Tibial nerve (tissue), 4 donors: Measurements from ENCODE around the gene EID3. TPM values are rescaled to one million over a fixed set of nuclear protein-coding genes. Genes with fewer than 3 reads are reported as not detected.

ENCODE experiments used
- DNase-seq, 2 donors: peaks; one replicate each; pipeline ENCODE4 v3.0.0-alpha.2; 2019; ENCODE audit warnings: low spot score in 2 of 2
- H3K27ac ChIP-seq, 4 donors: fragments of 200-600 bp; sonication (generic) in 3 of 4; one replicate each; pipeline ENCODE4 v1.5.1; 2017 to 2019; ENCODE audit warnings: mild to moderate bottlenecking in 1 of 4
- H3K27me3 ChIP-seq, 2 donors: fragments of 200-600 bp; sonication (generic) in 1 of 2; one replicate each; pipeline versions ENCODE4 v1.5.1 to v1.6.0; 2017 to 2019
- H3K36me3 ChIP-seq, 3 donors: fragments of 200-600 bp; sonication (generic); one replicate each; pipeline ENCODE4 v1.5.1; 2018 to 2019
- H3K4me1 ChIP-seq, 4 donors: fragments of 200-600 bp; sonication (generic) in 3 of 4; one replicate each; pipeline ENCODE4 v1.5.1; 2017 to 2019
- H3K4me3 ChIP-seq, 4 donors: fragments of 200-600 bp; sonication (generic) in 3 of 4; one replicate each; pipeline ENCODE4 v1.5.1; 2017 to 2019; ENCODE audit warnings: mild to moderate bottlenecking in 1 of 4, moderate library complexity in 1 of 4
- H3K9me3 ChIP-seq, 4 donors: fragments of 200-600 bp; sonication (generic) in 3 of 4; one replicate each; pipeline ENCODE4 v1.5.1; 2017 to 2019
- CTCF ChIP-seq, 5 experiments: fragments of 200-600 bp in 3 of 5; fragments of 450-650 bp in 2 of 5; sonication (generic) in 3 of 5; IDR thresholded peaks; one replicate each; pipeline ENCODE4 v1.5.1; 2016 to 2019; ENCODE audit warnings: antibody characterized with exemption in 5 of 5, mild to moderate bottlenecking in 3 of 5, moderate library complexity in 2 of 5
- EP300 ChIP-seq, 2 donors: sonication (generic); formaldehyde crosslinking; IDR thresholded peaks; one replicate each; pipeline ENCODE4 v1.6.1; 2017; ENCODE audit warnings: antibody characterized with exemption in 2 of 2, mild to moderate bottlenecking in 1 of 2
- POLR2A ChIP-seq, 2 donors: fragments of 450-650 bp; IDR thresholded peaks; one replicate each; pipeline ENCODE4 v1.6.1; 2017; ENCODE audit warnings: antibody characterized with exemption in 2 of 2, mild to moderate bottlenecking in 2 of 2, moderate library complexity in 2 of 2
- WGBS, 2 donors: methylation state at CpG; one replicate each; pipeline ENCODE4 v1.1.5; 2018; 5-methylcytosine and 5-hydroxymethylcytosine counted together
- total RNA-seq, 4 donors: library from RNA; depleted of rRNA; stranded (reverse); fragments of >200 nt; gene quantifications; one replicate each; pipeline ENCODE4 v1.1.0, GENCODE V29; 2016

EID3 gene
- total RNA-seq, 4 donors from 2014 or later, result 9.6 to 13.2 (median 10.0) TPM

GRCh38 chr12:104352106-104352713, 48.7 kb downstream of the EID3 start:
- TF ChIP-seq EP300 (IDR thresholded peaks at IDR 0.05), result no peak
- no peak for TF ChIP-seq CTCF (IDR thresholded peaks at IDR 0.05)
- no peak for TF ChIP-seq POLR2A (IDR thresholded peaks at IDR 0.05)
- WGBS, 2 donors, result 88 to 91% methylated on average over 3 of the region's 3 CpGs
- Histone ChIP-seq H3K27ac (no peak overlapping the region), H3K36me3 (peaks cover 0 to 64% (median 17%) of the 10 kb centered on the region in 3 donors), H3K4me3 (no peak overlapping the region), H3K4me1 (no peaks in the 10 kb centered on the region), H3K27me3 (no peaks in the 10 kb centered on the region), H3K9me3 (no peaks in the 10 kb centered on the region)
- no peak for DNase-seq

DNA sequence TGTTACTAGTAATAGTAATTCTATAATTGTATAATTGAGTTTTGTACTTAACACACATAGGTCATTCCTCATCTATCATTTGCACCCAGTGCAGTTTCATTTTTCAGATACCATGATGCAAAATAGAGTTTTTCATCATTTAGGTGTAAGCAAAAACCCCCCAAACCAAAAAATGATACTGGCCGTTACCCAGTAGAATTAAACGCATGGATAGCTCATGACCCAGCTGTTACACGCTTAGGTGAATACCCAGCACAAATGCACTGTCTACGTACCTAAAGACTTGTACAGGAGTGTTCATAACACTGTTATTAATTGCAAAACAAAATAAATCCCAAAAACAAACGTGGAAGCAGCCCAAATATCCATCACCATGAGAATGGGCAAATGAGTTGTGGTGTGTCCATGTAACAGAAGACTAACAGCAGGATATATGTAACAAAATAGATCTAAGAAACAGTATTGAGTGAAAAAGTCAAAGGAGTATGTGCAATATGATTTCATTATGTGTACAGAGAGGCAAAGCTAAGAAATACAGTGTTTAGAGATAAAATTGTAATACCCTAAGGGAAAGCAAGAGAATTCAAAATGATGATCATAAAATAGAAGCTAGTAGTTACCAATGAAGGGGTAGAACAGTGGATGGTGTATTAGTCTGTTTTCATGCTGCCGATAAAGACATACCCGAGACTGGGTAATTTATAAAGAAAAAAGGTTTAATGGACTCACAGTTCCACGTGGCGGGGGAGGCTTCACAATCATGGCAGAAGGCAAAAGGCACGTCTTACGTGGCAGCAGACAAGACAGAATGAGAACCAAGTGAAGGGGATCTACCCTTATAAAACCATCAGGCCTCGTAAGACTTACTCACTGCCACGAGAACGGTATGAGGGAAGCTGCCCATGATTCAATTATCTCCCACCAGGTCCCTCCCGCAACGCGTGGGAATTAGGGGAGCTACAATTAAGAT, 49.8 kb downstream of the EID3 start:
- DNase-seq, result no peak
- H3K9me3 ChIP-seq, result no peaks in the 10 kb centered on the region
- H3K36me3 ChIP-seq, result peaks cover 0 to 53% (median 16%) of the 10 kb centered on the region in 3 donors
- H3K27ac ChIP-seq, result no peak overlapping the region
- WGBS, 2 donors, result 88 to 93% methylated on average over 17 of the region's 17 CpGs
- H3K4me1 ChIP-seq, result no peaks in the 10 kb centered on the region
- no peak overlapping the region for H3K4me3 ChIP-seq
- TF ChIP-seq CTCF (IDR thresholded peaks at IDR 0.05) (no peak), POLR2A (IDR thresholded peaks at IDR 0.05) (no peak), EP300 (IDR thresholded peaks at IDR 0.05) (no peak)
- H3K27me3 ChIP-seq, result no peaks in the 10 kb centered on the region

DNA sequence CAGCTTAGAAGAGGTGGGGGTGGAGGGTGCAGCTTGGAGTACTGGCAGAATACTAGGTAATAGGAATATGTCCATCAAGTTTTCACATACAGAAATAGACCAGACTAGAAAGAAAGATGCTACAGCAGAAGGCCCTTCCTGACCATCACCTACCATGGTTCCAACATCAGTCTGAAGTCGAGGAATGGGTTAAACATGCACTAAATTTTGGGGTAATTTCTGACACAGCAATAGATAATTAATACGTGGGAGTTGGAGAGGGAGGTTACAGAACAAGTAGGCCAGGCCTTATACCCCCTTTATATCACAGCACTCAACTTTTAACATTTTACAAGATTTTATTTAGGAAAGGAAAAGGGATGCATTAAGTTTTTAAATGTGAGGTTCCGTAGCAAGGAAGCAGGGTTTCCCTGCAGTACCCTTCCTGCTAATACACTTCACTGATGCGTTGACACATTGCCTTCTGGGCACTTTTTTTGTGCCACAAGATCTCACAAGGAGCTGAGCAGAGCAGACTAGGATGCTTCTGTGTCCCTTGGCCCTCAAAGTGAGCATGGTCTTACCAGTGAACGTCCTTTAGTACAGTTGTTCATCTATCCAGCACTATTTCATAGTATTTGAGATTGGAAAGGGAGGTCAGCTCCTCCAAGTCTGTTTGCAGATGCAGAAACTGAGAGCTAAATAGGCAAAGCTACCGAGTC, 50.8 kb downstream of the EID3 start:
- H3K9me3 ChIP-seq, result no peaks in the 10 kb centered on the region
- H3K27ac ChIP-seq, result no peak overlapping the region
- no peak for DNase-seq
- 80 to 86% methylated on average over 6 of the region's 6 CpGs for WGBS, 2 donors
- H3K4me3 ChIP-seq, result no peak overlapping the region
- no peaks in the 10 kb centered on the region for H3K27me3 ChIP-seq
- TF ChIP-seq CTCF (IDR thresholded peaks at IDR 0.05), result no peak
- H3K36me3 ChIP-seq, result peaks cover 0 to 43% (median 6%) of the 10 kb centered on the region in 3 donors
- no peaks in the 10 kb centered on the region for H3K4me1 ChIP-seq

Other genes starting within 250 kb of the EID3 start
- gene HCFC2, start 239.2 kb upstream of the EID3 start, total RNA-seq, result 10 to 100 TPM; 20.2 to 33.5 (median 30.6) TPM
- 10 to 100 TPM; 41.6 to 61.4 (median 46.3) TPM for gene NFYB, start 165.5 kb upstream of the EID3 start, total RNA-seq
- 100 to 1,000 TPM; 111 to 140 (median 128) TPM for gene TXNRD1, start 88.0 kb upstream of the EID3 start, total RNA-seq
- 10 to 100 TPM; 20.8 to 56.7 (median 26.5) TPM for gene CHST11, start 153.2 kb downstream of the EID3 start, total RNA-seq